NCI-H510A (cell line): Measurements from ENCODE around the gene C1QTNF12.

Experiments
- DNase-seq: peaks from one replicate; lab custom pipeline; 2025; lab: John Stamatoyannopoulos, UW

The C1QTNF12 gene

DNA sequence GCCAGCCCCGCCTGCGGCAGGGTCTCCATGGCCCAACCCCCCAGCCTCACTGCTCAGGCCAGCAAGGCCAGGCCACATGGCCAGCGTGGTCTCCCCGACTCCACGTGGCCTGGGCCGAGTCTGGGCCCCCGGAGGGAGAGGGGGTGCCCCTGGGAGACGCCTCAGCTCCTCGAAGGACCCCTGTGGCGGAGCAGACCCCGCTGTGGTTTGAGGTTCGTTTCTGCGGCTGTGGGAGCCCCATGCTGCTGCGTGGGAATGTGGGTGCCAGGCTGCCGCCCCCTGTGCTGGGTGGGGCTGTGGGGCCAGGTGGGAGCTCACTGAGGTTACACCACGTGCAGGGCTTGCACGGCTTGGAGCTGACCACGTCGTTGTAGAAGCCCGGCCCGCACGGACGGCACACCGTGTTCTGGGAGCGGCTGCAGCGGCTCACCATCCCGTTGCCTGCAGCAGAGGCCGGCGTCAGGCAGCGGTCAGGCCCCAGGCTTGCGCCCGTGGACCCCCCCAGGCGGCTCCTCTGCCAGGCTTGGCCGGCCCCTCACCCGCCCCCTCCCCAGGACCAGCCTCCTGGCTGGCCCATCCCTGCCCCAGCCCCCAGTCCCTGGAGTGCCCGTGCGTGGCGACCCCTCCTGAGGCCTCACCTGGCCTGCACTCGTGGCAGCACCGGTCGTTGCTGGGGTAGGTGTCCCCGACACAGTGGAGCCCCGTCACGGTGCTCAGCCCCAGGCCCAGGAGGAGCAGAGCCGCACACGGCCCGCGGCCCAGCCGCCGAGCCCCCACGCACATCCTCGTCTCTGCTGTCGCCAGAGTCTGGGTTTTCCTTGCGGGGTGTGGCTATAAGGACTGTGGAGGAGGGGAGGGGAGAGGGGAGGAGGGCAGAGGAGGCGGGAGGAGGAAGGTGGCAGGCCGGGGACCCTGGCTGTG lies 32.9 kb downstream of the C1QTNF12 start, which contains the start of gene TNFRSF4:
TSS of gene TNFRSF4 (minus strand) at position 809 of the 921 bp plus-strand sequence. CDS start at position 783, 26 bp downstream.
- DNase-seq = no peak

- no peak for DNase-seq
These were observed 33.7 kb downstream of the C1QTNF12 start for GRCh38 chr1:1212780-1213344.

DNA sequence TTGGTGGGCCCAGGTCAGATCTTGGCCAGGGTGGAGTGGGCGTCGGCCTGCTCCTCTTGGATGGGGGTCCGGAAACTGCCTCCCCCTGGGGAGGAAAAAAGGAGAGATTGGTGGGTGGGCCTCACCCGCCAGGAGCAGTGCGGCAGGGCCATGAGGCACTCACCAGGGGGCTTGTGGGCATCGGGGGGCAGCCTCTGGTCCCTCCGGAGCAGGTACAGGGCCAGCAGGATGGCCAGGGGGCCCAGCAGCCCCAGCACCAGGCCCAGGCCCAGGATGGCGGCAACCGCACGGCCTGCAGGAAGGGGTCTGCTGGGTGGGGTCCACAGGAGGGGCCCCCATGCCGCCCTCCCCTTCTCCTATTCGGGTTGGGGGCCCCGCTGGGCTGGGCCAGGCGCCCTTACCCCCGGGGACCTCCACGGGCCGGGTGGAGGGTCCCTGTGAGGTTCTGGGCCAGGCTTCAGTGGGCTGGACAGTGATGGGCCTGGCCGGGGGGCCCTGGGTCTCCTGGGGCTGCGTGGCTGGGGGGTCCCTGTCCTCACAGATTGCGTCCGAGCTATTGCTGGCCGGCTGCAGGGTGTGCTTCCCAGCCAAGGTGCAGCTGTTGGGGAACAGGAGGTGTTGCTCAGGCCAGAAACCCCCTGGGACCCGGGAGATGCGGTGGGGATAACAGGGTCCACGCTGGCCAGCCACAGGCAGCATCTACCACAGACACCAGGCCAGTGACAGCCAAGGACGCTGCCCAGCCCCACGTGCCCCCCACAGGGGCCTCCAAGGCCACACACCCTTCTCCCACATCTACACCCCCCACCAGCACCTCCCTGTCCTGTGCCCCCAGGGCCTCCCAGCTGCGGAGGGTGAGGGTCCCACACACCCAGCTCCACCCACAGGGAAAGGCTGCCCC lies 34.7 kb downstream of the C1QTNF12 start:
- DNase-seq = no peak

DNA sequence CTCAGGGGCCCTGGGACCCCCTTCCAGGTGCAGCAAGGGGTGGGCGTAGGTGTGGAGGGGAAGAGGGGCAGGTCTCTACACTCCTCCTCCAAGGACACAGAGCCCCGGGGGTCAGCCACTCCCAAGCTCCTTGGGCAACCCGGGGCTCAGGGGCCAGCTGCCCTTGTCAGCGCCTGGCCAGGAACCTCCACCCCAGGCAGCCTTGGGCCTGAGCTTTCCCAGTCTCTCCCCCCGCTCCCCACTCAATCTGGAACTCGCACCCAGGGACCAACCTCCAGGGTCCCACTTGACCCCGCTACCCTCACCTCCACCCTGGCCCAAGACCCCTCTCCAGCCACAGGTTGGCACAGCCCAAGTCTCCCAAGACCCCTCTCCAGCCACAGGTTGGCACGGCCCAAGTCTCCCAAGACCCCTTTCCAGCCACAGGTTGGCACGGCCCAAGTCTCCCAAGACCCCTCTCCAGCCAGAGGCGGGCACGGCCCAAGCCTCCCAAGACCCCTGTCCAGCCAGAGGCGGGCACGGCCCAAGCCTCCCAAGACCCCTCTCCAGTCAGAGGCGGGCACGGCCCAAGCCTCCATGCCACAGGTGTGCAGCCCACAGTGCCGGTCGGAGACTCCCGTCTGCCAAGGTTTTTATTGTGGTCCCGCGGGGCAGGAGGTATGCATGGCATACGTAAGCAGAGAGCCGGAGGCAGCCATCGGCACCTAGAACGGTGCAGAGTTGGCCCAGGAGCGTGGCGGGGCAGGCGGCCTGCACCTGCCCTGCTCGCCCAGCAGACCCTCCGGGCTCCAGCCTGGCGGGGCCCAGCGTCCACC lies 35.6 kb downstream of the C1QTNF12 start:
- DNase-seq = no peak

- DNase-seq = no peak
These were observed 37.6 kb downstream of the C1QTNF12 start for GRCh38 chr1:1208713-1209433.

DNA sequence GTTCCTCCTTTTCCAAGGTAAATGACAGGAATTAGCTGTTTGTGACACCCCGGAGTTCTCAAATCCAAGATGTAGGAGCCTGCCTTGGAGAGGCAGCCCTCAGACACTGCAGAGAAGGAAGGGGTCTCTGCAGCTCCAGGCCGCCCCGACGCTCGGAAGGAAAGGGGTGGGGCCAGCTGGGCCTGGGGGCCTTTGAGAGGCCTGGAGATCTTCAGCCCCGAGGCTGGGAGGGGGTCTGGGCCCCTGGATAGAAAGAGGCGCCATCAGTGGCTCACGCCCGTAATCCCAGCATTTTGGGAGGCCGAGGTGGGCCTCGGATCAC lies 39.0 kb downstream of the C1QTNF12 start:
- no peak for DNase-seq

DNA sequence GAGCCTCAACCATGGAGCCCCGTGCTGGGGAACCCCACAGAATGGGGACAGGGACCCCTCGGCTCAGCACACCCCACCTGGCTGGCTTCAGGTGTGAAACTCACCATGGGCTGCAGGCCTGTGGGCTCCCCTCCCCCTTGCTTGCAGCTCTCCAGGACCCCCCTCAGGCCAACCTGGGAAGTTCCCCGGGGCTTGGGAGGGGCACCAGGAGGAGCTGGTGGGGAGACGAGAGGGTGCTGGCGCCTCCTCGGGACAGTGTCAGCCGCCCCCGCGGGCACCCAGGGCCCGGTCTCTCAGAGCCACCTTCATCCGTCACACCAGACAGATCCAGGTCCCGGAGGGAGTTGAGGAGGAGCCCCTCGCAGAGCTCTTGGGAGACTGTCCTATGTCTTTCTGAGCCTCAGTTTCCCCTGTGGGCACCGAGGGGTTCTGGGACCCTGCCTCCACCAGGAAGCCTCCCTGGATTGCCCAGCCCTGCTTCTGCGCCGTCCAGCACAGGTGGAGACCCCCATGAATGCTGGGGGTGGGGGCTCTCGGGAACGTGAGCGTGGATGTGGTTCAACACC lies 39.5 kb downstream of the C1QTNF12 start:
- no peak for DNase-seq

- peak; percentile 97 for DNase-seq
These were observed 40.1 kb downstream of the C1QTNF12 start, which contains the start of gene TNFRSF18 for GRCh38 chr1:1206376-1206965. TSS of gene TNFRSF18 (minus strand) at chr1:1206592. CDS start at chr1:1206571, 21 bp downstream.

DNA sequence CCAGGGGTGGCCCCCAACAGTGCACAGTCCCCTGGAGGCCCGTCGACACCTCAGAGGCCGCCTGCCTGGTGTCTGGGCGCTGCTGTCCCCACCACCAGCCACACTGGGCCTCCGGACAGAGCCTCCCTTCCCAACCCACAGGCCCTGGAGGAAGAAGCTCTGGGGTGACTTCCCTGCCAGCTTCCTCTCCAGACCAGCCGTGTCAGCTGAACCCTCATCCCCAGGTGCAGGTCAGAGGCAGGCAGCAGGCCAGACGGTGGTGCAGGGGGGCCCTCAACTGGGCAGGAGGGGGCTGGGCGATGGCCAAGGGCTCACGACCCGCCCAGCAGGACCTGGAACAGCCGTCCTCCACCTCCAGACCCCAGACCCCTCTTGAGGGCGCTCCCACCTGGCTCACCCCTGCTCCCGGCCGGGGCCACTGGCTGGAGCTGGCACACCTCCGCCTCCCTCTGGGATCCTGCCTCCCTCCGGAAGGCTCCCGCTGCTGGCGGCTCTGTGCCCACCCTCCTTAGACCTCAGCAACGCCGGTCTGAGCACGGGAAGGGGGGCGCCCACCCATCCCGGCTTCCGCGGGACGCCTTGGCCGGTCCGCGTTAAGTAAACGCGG lies 40.6 kb downstream of the C1QTNF12 start:
- DNase-seq = no peak

DNA sequence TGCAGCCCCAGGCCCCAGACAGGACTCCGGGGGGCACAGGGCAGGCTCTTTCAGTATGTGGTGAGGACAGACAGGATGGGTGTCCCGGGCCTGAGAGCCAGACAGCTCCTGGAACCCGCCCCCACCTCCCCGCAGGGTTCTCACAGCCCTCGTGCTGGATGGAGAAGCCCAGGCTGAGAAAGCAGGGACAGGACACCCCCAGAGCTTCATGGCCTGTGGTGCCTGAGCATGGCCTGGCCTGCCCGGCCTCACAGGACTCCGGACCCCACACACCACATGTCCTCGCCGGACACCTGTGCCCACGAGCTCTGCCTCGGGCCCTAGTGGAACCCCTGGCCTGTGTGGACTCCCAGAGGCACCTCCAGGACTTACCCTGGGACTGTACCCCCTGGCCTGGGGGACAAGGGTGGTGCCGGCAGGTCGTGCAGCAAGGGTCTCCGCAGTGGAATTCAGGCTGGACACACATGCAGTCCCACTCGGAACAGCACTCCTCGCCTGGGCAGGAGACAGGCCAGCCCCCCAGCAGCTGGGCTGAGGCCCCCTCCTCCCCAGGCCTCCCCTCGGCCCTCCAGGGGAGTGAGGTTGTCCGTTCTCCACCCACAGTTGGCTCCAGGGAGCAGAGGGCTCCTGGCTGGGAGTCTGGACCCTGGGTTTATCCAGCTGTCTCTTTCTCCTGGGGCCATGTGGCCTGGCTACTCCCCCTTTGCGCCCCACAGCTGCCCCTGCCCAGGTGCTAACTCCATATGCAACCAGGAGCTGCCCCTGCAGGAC lies 41.3 kb downstream of the C1QTNF12 start:
- no peak for DNase-seq

- DNase-seq = no peak
These were observed 42.0 kb downstream of the C1QTNF12 start for GRCh38 chr1:1204425-1204920.

GRCh38 chr1:1203561-1204424 lies 42.7 kb downstream of the C1QTNF12 start:
- DNase-seq = no peak

- no peak for DNase-seq
These were observed 43.5 kb downstream of the C1QTNF12 start for GRCh38 chr1:1202831-1203560.

- peak; percentile 55 for DNase-seq
These were observed 45.4 kb downstream of the C1QTNF12 start for GRCh38 chr1:1200876-1201810.

GRCh38 chr1:1199961-1200875 lies 46.3 kb downstream of the C1QTNF12 start:
- no peak for DNase-seq
